GM12891 (cell line): ENCODE results near the gene CALML4.

ENCODE experiments used
- POLR2A ChIP-seq: IDR thresholded peaks from 2 replicates; pipeline ENCODE4 v1.6.1; 2011; ENCODE audit warnings: low read depth, low read length, control low read depth
- POLR2AphosphoS5 ChIP-seq: IDR thresholded peaks from 2 replicates; pipeline ENCODE4 v1.6.1; 2011; ENCODE audit warnings: low read depth, low read length, control low read depth

DNA sequence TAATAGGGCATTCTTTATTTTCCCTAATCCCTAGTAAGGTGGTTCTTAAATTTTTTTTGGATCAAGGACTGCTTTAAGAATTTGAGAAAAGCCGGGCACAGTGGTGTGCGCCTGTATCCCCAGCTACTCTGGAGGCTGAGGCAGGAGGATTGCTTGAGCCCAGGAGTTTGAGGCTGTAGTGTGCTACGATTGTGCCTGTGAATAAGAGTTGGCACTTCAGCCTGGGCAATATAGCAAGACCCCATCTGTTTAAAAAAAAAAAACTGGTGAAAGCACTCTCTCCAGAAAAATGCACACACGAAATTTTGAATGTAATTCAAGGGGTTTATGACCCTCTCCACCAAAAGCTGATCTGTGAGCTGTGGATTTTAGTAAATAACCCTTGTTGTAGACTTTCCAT lies 32.0 kb downstream of the CALML4 start:
- TF ChIP-seq POLR2A (no peak), POLR2AphosphoS5 (no peak)
